NCI-H2029 (cell line): ENCODE results near the gene U2SURP.

Source experiments
- DNase-seq: peaks from one replicate; lab custom pipeline; 2025; lab: John Stamatoyannopoulos, UW

The U2SURP gene

DNA sequence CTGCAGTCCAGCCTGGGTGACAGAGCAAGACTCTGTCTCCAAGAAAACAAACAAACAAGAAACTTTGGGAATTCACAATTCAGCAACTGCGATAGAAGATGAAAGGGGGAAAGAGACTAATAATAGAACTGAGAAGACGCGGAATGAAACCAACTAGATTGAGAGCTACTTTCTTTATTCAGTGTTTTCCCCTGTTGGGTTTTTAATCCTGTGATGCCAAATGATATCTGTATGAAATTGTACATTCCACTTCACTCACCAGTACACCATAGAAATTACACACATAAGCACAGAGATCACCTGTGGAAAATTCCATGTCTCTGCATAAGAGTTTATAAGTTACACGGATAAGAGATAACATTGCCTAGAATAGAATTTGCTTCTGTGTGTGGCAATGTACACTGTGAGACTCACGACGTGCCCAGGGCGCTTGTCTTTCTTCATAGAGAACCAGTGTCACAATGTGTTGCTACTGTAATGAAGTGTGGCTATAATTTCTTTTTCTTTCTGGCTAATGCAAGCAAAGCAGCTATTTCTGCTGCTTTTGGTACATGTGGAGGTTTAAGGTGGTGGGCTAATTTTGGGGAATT lies 100.5 kb downstream of the U2SURP start:
- DNase-seq = no peak

DNA sequence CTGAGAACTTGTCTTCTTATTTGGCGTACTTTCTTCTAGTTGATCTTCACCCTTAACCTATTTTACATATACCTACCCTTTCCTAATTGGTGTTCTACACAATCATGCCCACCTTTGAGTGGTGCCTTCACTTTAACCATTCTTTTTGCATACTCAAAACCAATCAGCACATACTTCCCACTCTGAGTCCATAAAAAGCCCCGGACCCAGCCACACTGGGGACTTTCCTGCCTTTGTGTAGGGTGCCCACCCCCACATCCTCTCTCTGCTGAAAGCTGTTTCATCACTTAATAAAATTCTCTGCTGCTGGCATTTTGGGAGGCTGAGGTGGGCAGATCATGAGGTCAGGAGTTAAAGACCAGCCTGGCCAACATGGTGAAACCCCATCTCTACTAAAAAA lies 102.3 kb downstream of the U2SURP start:
- DNase-seq = no peak

DNA sequence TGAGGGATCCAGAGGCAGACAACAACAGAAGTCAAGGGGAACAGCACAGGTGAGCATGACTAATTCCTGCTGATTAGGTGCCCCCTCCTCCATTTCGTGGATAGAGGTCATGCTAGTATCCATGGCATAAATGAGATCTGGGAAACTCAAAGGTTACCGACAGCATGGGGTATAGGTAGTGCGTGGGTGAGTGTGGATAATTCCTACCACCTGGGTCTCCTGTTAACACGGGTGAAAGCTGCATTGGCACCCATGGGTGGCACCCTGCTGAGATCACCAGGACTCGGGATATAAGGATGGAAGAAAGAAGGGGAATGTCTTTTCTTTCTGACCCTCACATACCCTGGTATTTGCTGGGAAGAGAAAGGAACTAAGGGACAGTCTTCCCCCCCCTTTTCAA lies 103.8 kb downstream of the U2SURP start:
- no peak for DNase-seq

DNA sequence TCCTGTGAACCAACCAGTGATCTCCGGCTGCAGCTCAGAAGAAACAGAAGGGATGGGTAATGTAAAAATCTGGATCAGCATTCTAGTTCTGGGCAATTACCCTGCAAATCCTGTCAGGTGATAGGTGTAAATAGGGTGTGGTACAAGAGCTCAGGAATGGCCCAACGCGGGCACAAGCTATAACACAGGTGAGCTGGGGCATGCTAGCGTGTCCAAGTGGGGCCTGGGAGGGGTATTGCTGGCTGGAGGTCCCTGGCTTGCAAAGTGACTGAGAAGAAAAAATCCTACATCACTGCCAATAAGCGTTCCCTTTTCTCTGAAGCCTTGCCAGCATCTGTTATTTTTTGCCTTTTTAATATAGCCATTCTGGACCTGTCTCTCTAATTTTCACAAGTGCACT lies 108.5 kb downstream of the U2SURP start:
- DNase-seq = no peak
